Esophagus (tissue), 2 donors: Measurements from ENCODE around the gene INSYN2B. TPM values are rescaled to one million over a fixed set of nuclear protein-coding genes. Genes with fewer than 3 reads are reported as not detected.

Experiments
- H3K27ac ChIP-seq, 2 donors: one replicate each; pipeline ENCODE4 v1.5.1; 2013; ENCODE audit warnings: low read depth in 2 of 2, mild to moderate bottlenecking in 2 of 2, inconsistent platforms in 1 of 2, low read length in 1 of 2, moderate library complexity in 1 of 2
- H3K27me3 ChIP-seq, 2 donors: one replicate each; pipeline ENCODE4 v1.6.1; 2013; ENCODE audit warnings: low read length in 2 of 2, control low read depth in 1 of 2, mild to moderate bottlenecking in 1 of 2; ENCODE audit not compliant: insufficient read depth in 2 of 2, control insufficient read depth in 1 of 2
- H3K36me3 ChIP-seq, 2 donors: one replicate each; pipeline ENCODE4 v1.6.1; 2013; ENCODE audit warnings: low read length in 1 of 2; ENCODE audit not compliant: control insufficient read depth in 2 of 2, insufficient read depth in 2 of 2
- H3K4me1 ChIP-seq, 2 donors: one replicate each; pipeline ENCODE4 v1.6.1; 2013; ENCODE audit warnings: low read length in 1 of 2; ENCODE audit not compliant: control insufficient read depth in 2 of 2, insufficient read depth in 2 of 2
- H3K4me3 ChIP-seq, 2 donors: one replicate each; pipeline ENCODE4 v1.5.1; 2013; ENCODE audit warnings: low read length in 2 of 2, mild to moderate bottlenecking in 2 of 2, low read depth in 1 of 2, moderate library complexity in 1 of 2
- H3K9me3 ChIP-seq, 2 donors: one replicate each; pipeline ENCODE4 v1.6.1; 2013; ENCODE audit warnings: mild to moderate bottlenecking in 2 of 2, low read depth in 1 of 2, low read length in 1 of 2, moderate library complexity in 1 of 2; ENCODE audit not compliant: control insufficient read depth in 2 of 2, insufficient read depth in 1 of 2
- WGBS, 2 donors: extraction: QIAGEN DNeasy Blood & Tissue Kit; methylation state at CpG; one replicate each; pipeline ENCODE4 v1.1.7; 2013; 5-methylcytosine and 5-hydroxymethylcytosine counted together
- polyA plus RNA-seq, 2 donors: library from polyadenylated mRNA; stranded (reverse); fragments of 200-250 nt; gene quantifications; one replicate each; pipeline ENCODE4 v1.2.3, GENCODE V29; 2013
- donor health status: healthy with polysubstance abuse.
- donor health status: Bipolar disorder and iron deficiency.

Gene INSYN2B
- polyA plus RNA-seq, 2 donors, result 0.01 TPM; not detected in 1

- WGBS, 2 donors, result 92 to 96% methylated on average over 2 of the region's 2 CpGs
Measured at GRCh38 chr5:170000155-170000554, 19.9 kb upstream of the INSYN2B start.

GRCh38 chr5:169999621-170000020, 19.3 kb upstream of the INSYN2B start:
- Histone ChIP-seq H3K4me1 (no peaks in the 10 kb centered on the region), H3K9me3 (no peaks in the 10 kb centered on the region), H3K27me3 (no peaks in the 10 kb centered on the region), H3K27ac (no peak overlapping the region), H3K36me3 (no peaks in the 10 kb centered on the region), H3K4me3 (no peak overlapping the region)
- 79 to 84% methylated on average over 3 of the region's 3 CpGs for WGBS, 2 donors

More at GRCh38 chr5:170000155-170000554, 19.9 kb upstream of the INSYN2B start:
- Histone ChIP-seq H3K4me1 (no peaks in the 10 kb centered on the region), H3K4me3 (no peak overlapping the region), H3K27me3 (no peaks in the 10 kb centered on the region), H3K36me3 (no peaks in the 10 kb centered on the region), H3K9me3 (no peaks in the 10 kb centered on the region), H3K27ac (no peak overlapping the region)

- WGBS, 2 donors, result 82% methylated on average over 3 of the region's 3 CpGs
- no peak overlapping the region for H3K27ac ChIP-seq
Measured at GRCh38 chr5:169997798-169998197, 17.5 kb upstream of the INSYN2B start.

GRCh38 chr5:169993485-169993790, 13.1 kb upstream of the INSYN2B start:
- Histone ChIP-seq H3K27me3 (no peaks in the 10 kb centered on the region), H3K9me3 (no peaks in the 10 kb centered on the region), H3K4me1 (no peaks in the 10 kb centered on the region), H3K27ac (no peak overlapping the region), H3K36me3 (no peaks in the 10 kb centered on the region), H3K4me3 (no peak overlapping the region)
- whole genome bisulfite sequencing, 2 donors, result 36 to 43% methylated on average over 2 of the region's 2 CpGs

More at GRCh38 chr5:169997798-169998197, 17.5 kb upstream of the INSYN2B start:
- no peaks in the 10 kb centered on the region for H3K9me3 ChIP-seq
- H3K4me1 ChIP-seq, result no peaks in the 10 kb centered on the region
- H3K4me3 ChIP-seq, result no peak overlapping the region
- no peaks in the 10 kb centered on the region for H3K27me3 ChIP-seq
- no peaks in the 10 kb centered on the region for H3K36me3 ChIP-seq

GRCh38 chr5:169992789-169993484, 12.6 kb upstream of the INSYN2B start:
- WGBS, 2 donors, result 57 to 73% methylated on average over 2 of the region's 2 CpGs

GRCh38 chr5:169991115-169991869, 11.0 kb upstream of the INSYN2B start:
- Histone ChIP-seq H3K4me3 (no peak overlapping the region), H3K27me3 (no peaks in the 10 kb centered on the region), H3K27ac (no peak overlapping the region), H3K9me3 (no peaks in the 10 kb centered on the region), H3K4me1 (no peaks in the 10 kb centered on the region), H3K36me3 (no peaks in the 10 kb centered on the region)
- WGBS, 2 donors, result 85 to 91% methylated on average over 8 of the region's 8 CpGs

More at GRCh38 chr5:169992789-169993484, 12.6 kb upstream of the INSYN2B start:
- no peaks in the 10 kb centered on the region for H3K27me3 ChIP-seq
- no peaks in the 10 kb centered on the region for H3K36me3 ChIP-seq
- H3K27ac ChIP-seq, result no peak overlapping the region
- H3K9me3 ChIP-seq, result no peaks in the 10 kb centered on the region
- H3K4me1 ChIP-seq, result no peaks in the 10 kb centered on the region
- H3K4me3 ChIP-seq, result no peak overlapping the region

GRCh38 chr5:169989365-169989764, 9.1 kb upstream of the INSYN2B start:
- Histone ChIP-seq H3K4me3 (no peak overlapping the region), H3K4me1 (no peaks in the 10 kb centered on the region), H3K9me3 (no peaks in the 10 kb centered on the region), H3K27me3 (no peaks in the 10 kb centered on the region), H3K36me3 (no peaks in the 10 kb centered on the region), H3K27ac (no peak overlapping the region)
- 72 to 79% methylated on average over 1 of the region's 1 CpG for WGBS, 2 donors

GRCh38 chr5:169988947-169989346, 8.7 kb upstream of the INSYN2B start:
- Histone ChIP-seq H3K4me3 (no peak overlapping the region), H3K36me3 (no peaks in the 10 kb centered on the region), H3K27me3 (no peaks in the 10 kb centered on the region), H3K27ac (no peak overlapping the region), H3K4me1 (no peaks in the 10 kb centered on the region), H3K9me3 (no peaks in the 10 kb centered on the region)
- WGBS, 2 donors, result 79 to 80% methylated on average over 1 of the region's 1 CpG

- Histone ChIP-seq H3K27me3 (no peaks in the 10 kb centered on the region), H3K36me3 (no peaks in the 10 kb centered on the region), H3K27ac (no peak overlapping the region), H3K4me1 (no peaks in the 10 kb centered on the region), H3K4me3 (no peak overlapping the region), H3K9me3 (no peaks in the 10 kb centered on the region)
- 77 to 80% methylated on average over 4 of the region's 4 CpGs for WGBS, 2 donors
Measured at GRCh38 chr5:169988206-169988605, 7.9 kb upstream of the INSYN2B start.

- 16 to 17% methylated on average over 3 of the region's 3 CpGs for WGBS, 2 donors
- H3K27ac ChIP-seq, result no peak overlapping the region
- H3K4me1 ChIP-seq, result no peaks in the 10 kb centered on the region
- H3K27me3 ChIP-seq, result peaks cover 0 to 2% of the 10 kb centered on the region in 2 donors
- no peak overlapping the region for H3K4me3 ChIP-seq
- no peaks in the 10 kb centered on the region for H3K36me3 ChIP-seq
- H3K9me3 ChIP-seq, result no peaks in the 10 kb centered on the region
Measured at GRCh38 chr5:169979871-169980270, 424 bp downstream of the INSYN2B start.
